Measurements from ENCODE around the gene CEP131.

CEP131 gene

GRCh38 chr17:81251094-81251708 lies 28.4 kb upstream of the CEP131 start:
- no peak for DNase-seq

- DNase-seq = no peak
Measured at GRCh38 chr17:81250286-81251093, 27.7 kb upstream of the CEP131 start.

GRCh38 chr17:81249223-81250040 lies 26.7 kb upstream of the CEP131 start:
- no peak for DNase-seq

GRCh38 chr17:81248649-81249048 lies 25.9 kb upstream of the CEP131 start:
- DNase-seq = no peak

- DNase-seq = no peak
Measured at GRCh38 chr17:81247339-81247990, 24.7 kb upstream of the CEP131 start.

- DNase-seq = no peak
Measured at GRCh38 chr17:81246679-81247338, 24.0 kb upstream of the CEP131 start.

GRCh38 chr17:81246343-81246670 lies 23.5 kb upstream of the CEP131 start:
- DNase-seq = no peak

- DNase-seq = no peak
Measured at GRCh38 chr17:81245665-81246342, 23.0 kb upstream of the CEP131 start.

- DNase-seq = no peak
Measured at GRCh38 chr17:81245024-81245664, 22.4 kb upstream of the CEP131 start.

- DNase-seq = no peak
Measured at GRCh38 chr17:81244358-81245023, 21.7 kb upstream of the CEP131 start.

- no peak for DNase-seq
Measured at GRCh38 chr17:81243333-81243664, 20.5 kb upstream of the CEP131 start.

GRCh38 chr17:81242421-81243332 lies 19.9 kb upstream of the CEP131 start:
- DNase-seq = no peak

GRCh38 chr17:81241648-81242420 lies 19.1 kb upstream of the CEP131 start:
- peak; percentile 66 for DNase-seq

- no peak for DNase-seq
Measured at GRCh38 chr17:81241203-81241602, 18.4 kb upstream of the CEP131 start.

- no peak for DNase-seq
Measured at GRCh38 chr17:81240761-81241160, 18.0 kb upstream of the CEP131 start.

- peak; percentile 37 for DNase-seq
Measured at GRCh38 chr17:81239714-81240555, 17.2 kb upstream of the CEP131 start.

GRCh38 chr17:81238815-81239713 lies 16.3 kb upstream of the CEP131 start, which contains the start of the genes NDUFAF8 and TEPSIN:
NDUFAF8 (plus strand) TSS chr17:81239318; CDS start chr17:81239364, 46 bp downstream.
TEPSIN (minus strand) TSS chr17:81239055; CDS start chr17:81239033, 22 bp downstream.
- DNase-seq = peak; percentile 98
